Measurements from ENCODE around the gene MED13L. TPM values are rescaled to one million over a fixed set of nuclear protein-coding genes. Genes with fewer than 3 reads are reported as not detected.
A peak's percentile ranks its signal among the peaks of the same experiment; 100 is the strongest.

MED13L gene
- total and polyA plus RNA-seq, 4 donors, result 52.2 to 196 (median 88.6) TPM

GRCh38 chr12:116183741-116184141 lies 93.8 kb downstream of the MED13L start:
- no peaks in the 10 kb centered on the region for H3K4me1 ChIP-seq (ENCODE audit: control insufficient read depth, insufficient read depth, low read length)
- peak in 2 of 6 donors; percentile 22 to 49 for DNase-seq (ENCODE audit: low read depth in 4 of 6, low spot score in 6 of 6)
- H3K27ac ChIP-seq (ENCODE audit: low read depth, low read length), result no peak overlapping the region
- no peaks in the 10 kb centered on the region for H3K36me3 ChIP-seq (ENCODE audit: control insufficient read depth, insufficient read depth, low read length)
- H3K9me3 ChIP-seq (ENCODE audit: control insufficient read depth, insufficient read depth, low read length), result no peaks in the 10 kb centered on the region
- no peak overlapping the region for H3K4me3 ChIP-seq (ENCODE audit: low read depth, low read length)
- no peaks in the 10 kb centered on the region for H3K27me3 ChIP-seq (ENCODE audit: control insufficient read depth, insufficient read depth, low read length)

DNA sequence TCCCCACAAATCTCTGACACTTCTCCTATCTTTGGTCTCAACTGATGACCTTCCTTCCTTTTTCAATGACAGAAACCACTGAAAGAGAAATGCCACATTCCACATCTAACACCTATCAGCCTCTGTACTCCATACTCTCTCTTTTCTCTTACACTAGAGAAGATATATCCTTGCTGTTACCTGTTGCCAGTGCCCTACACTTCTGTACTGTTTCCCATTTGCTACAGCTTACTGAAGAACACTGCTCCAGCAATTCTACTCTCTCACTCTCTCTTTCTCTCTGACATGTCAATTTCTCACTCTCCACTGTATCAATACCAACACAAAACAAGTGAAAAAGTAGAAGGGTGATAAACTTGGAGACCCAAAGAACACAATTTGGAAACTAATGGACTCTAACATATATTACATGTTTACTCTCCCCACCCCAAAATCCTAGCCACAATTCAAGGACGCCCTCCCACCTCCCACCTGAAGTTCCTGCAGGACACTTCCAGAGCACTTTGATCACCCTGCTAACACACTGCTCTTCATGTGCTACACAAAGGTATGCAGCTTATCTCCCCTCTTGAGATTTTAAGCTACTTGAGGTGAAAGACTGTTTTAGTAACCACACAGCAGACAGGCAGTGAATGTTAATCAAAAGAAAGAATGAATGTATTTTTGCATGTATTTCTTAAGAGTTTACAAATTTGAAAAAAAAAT lies 95.0 kb downstream of the MED13L start:
- no peaks in the 10 kb centered on the region for H3K27me3 ChIP-seq (ENCODE audit: control insufficient read depth, insufficient read depth, low read length)
- H3K36me3 ChIP-seq (ENCODE audit: control insufficient read depth, insufficient read depth, low read length), result no peaks in the 10 kb centered on the region
- H3K4me1 ChIP-seq (ENCODE audit: control insufficient read depth, insufficient read depth, low read length), result no peaks in the 10 kb centered on the region
- H3K4me3 ChIP-seq (ENCODE audit: low read depth, low read length), result no peak overlapping the region
- H3K9me3 ChIP-seq (ENCODE audit: control insufficient read depth, insufficient read depth, low read length), result no peaks in the 10 kb centered on the region
- no peak for DNase-seq (ENCODE audit: low read depth in 4 of 6, low spot score in 6 of 6)
- no peak overlapping the region for H3K27ac ChIP-seq (ENCODE audit: low read depth, low read length)
- 100% methylated on average over 1 of the region's 1 CpG for WGBS (ENCODE audit: insufficient coverage)

- no peaks in the 10 kb centered on the region for H3K4me1 ChIP-seq (ENCODE audit: control insufficient read depth, insufficient read depth, low read length)
- no peaks in the 10 kb centered on the region for H3K27me3 ChIP-seq (ENCODE audit: control insufficient read depth, insufficient read depth, low read length)
- no peak for DNase-seq (ENCODE audit: low read depth in 4 of 6, low spot score in 6 of 6)
- no peak overlapping the region for H3K27ac ChIP-seq (ENCODE audit: low read depth, low read length)
- 88% methylated on average over 1 of the region's 3 CpGs for WGBS (ENCODE audit: insufficient coverage)
- no peaks in the 10 kb centered on the region for H3K9me3 ChIP-seq (ENCODE audit: control insufficient read depth, insufficient read depth, low read length)
- no peaks in the 10 kb centered on the region for H3K36me3 ChIP-seq (ENCODE audit: control insufficient read depth, insufficient read depth, low read length)
- H3K4me3 ChIP-seq (ENCODE audit: low read depth, low read length), result no peak overlapping the region
Measured at GRCh38 chr12:116180448-116180847, 97.0 kb downstream of the MED13L start.

DNA sequence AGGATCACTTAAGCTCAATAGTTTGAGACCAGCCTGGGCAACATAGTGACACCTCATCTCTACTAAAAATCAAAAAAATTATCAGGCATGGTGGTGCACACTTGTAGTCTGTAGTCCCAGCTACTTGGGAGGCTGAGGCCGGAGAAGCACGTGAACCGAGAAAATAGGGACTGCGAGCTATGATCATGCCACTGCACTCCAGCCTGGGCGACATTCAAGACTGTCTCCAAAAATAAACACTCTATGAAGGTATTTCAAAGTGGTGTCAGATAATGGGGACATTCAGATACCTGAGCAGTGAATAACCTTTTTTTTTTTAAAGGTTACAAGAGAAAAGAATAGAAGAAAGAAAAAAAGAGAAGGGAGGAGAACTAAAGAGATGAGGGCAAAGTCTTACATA lies 98.1 kb downstream of the MED13L start:
- Histone ChIP-seq H3K36me3 (ENCODE audit: control insufficient read depth, insufficient read depth, low read length) (no peaks in the 10 kb centered on the region), H3K4me3 (ENCODE audit: low read depth, low read length) (no peak overlapping the region), H3K4me1 (ENCODE audit: control insufficient read depth, insufficient read depth, low read length) (no peaks in the 10 kb centered on the region), H3K27ac (ENCODE audit: low read depth, low read length) (no peak overlapping the region), H3K9me3 (ENCODE audit: control insufficient read depth, insufficient read depth, low read length) (no peaks in the 10 kb centered on the region), H3K27me3 (ENCODE audit: control insufficient read depth, insufficient read depth, low read length) (no peaks in the 10 kb centered on the region)
- DNase-seq (ENCODE audit: low read depth in 4 of 6, low spot score in 6 of 6), result no peak
- 93% methylated on average over 3 of the region's 5 CpGs for WGBS (ENCODE audit: insufficient coverage)

DNA sequence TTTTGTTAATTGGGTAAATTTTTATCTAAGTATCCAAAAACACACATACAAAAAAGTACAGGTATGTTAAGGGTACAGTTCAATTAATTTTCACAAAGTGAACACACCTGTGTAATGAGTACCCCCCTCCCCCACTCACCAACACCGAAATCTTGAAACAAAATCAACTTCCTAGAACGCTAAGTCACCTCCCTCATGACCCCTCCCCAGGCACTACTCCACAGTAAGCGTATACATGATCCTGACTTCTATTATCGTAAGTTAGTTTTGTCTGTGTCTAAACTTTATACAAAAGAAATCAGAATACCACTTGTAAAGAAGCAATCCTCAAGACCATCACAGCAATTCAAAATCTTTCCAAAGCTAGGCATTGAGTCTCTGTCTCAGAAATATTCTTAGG lies 100.5 kb downstream of the MED13L start:
- no CpG with 5 or more reads among the region's 4 CpGs for WGBS (ENCODE audit: insufficient coverage)
- no peak overlapping the region for H3K27ac ChIP-seq (ENCODE audit: low read depth, low read length)

DNA sequence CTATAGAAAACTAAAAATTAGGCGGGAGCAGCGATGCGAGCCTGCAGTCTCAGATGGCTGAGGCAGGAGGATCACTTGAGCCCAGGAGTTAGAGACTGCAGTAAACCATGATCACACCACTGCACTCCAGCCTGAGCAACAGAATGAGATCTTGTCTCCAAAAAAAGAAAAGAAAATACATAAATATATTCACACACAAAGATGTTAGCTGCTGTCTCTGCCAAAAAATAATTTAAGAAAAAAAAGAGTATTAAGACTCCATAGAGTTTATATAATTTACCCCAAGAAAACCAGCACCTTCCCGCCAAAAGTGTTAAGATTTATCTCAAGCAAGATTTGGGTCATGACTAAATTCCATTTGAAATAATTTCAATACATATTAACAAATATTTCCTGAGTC lies 102.6 kb downstream of the MED13L start:
- no peaks in the 10 kb centered on the region for H3K36me3 ChIP-seq (ENCODE audit: control insufficient read depth, insufficient read depth, low read length)
- H3K27ac ChIP-seq (ENCODE audit: low read depth, low read length), result no peak overlapping the region
- no peaks in the 10 kb centered on the region for H3K27me3 ChIP-seq (ENCODE audit: control insufficient read depth, insufficient read depth, low read length)
- H3K9me3 ChIP-seq (ENCODE audit: control insufficient read depth, insufficient read depth, low read length), result no peaks in the 10 kb centered on the region
- no peaks in the 10 kb centered on the region for H3K4me1 ChIP-seq (ENCODE audit: control insufficient read depth, insufficient read depth, low read length)
- DNase-seq (ENCODE audit: low read depth in 4 of 6, low spot score in 6 of 6), result no peak
- H3K4me3 ChIP-seq (ENCODE audit: low read depth, low read length), result no peak overlapping the region
- no CpG with 5 or more reads among the region's 4 CpGs for WGBS (ENCODE audit: insufficient coverage)

More for the DNA sequence above, 100.5 kb downstream of the MED13L start:
- Histone ChIP-seq H3K9me3 (ENCODE audit: control insufficient read depth, insufficient read depth, low read length) (no peaks in the 10 kb centered on the region), H3K4me1 (ENCODE audit: control insufficient read depth, insufficient read depth, low read length) (no peaks in the 10 kb centered on the region), H3K27me3 (ENCODE audit: control insufficient read depth, insufficient read depth, low read length) (no peaks in the 10 kb centered on the region), H3K36me3 (ENCODE audit: control insufficient read depth, insufficient read depth, low read length) (no peaks in the 10 kb centered on the region), H3K4me3 (ENCODE audit: low read depth, low read length) (no peak overlapping the region)
- no peak for DNase-seq (ENCODE audit: low read depth in 4 of 6, low spot score in 6 of 6)

GRCh38 chr12:116174006-116174405 lies 103.5 kb downstream of the MED13L start:
- H3K27me3 ChIP-seq (ENCODE audit: control insufficient read depth, insufficient read depth, low read length), result no peaks in the 10 kb centered on the region
- DNase-seq (ENCODE audit: low read depth in 4 of 6, low spot score in 6 of 6), result no peak
- no peaks in the 10 kb centered on the region for H3K9me3 ChIP-seq (ENCODE audit: control insufficient read depth, insufficient read depth, low read length)
- no peaks in the 10 kb centered on the region for H3K36me3 ChIP-seq (ENCODE audit: control insufficient read depth, insufficient read depth, low read length)
- no peaks in the 10 kb centered on the region for H3K4me1 ChIP-seq (ENCODE audit: control insufficient read depth, insufficient read depth, low read length)
- H3K4me3 ChIP-seq (ENCODE audit: low read depth, low read length), result no peak overlapping the region
- no CpG with 5 or more reads among the region's 3 CpGs for WGBS (ENCODE audit: insufficient coverage)
- no peak overlapping the region for H3K27ac ChIP-seq (ENCODE audit: low read depth, low read length)

DNA sequence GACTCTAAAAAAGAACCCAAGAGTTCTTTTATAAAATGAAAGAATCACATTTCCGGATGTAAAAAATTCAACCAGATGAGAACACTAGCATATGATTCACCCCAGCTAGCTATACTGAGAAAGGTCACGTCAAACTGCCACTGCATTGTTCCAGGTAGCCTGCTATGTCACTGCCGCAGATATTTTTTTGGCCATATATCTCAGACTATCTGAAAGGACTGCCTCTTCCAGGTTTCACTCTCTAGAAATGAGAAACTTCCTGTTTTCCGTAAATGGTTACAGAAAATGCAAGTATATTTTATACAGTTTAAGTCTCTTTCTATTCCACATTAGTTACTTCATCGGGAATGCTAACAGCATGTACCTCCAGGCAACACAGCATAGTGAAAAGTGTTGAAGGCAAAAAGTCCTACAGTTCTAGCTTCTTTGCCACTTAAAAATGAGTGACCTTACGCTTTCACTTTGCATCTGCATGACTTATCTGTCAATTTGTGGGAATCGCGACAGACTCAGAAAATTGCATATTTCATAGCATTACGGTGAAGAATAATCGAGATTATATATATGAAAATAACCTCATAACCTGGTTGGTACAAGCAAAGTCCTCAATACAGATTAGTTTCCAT lies 105.2 kb downstream of the MED13L start:
- Histone ChIP-seq H3K27me3 (ENCODE audit: control insufficient read depth, insufficient read depth, low read length) (no peaks in the 10 kb centered on the region), H3K27ac (ENCODE audit: low read depth, low read length) (no peak overlapping the region), H3K36me3 (ENCODE audit: control insufficient read depth, insufficient read depth, low read length) (no peaks in the 10 kb centered on the region), H3K4me3 (ENCODE audit: low read depth, low read length) (no peak overlapping the region), H3K4me1 (ENCODE audit: control insufficient read depth, insufficient read depth, low read length) (no peaks in the 10 kb centered on the region), H3K9me3 (ENCODE audit: control insufficient read depth, insufficient read depth, low read length) (no peaks in the 10 kb centered on the region)
- no peak for DNase-seq (ENCODE audit: low read depth in 4 of 6, low spot score in 6 of 6)
- WGBS (ENCODE audit: insufficient coverage), result 82% methylated on average over 3 of the region's 10 CpGs

DNA sequence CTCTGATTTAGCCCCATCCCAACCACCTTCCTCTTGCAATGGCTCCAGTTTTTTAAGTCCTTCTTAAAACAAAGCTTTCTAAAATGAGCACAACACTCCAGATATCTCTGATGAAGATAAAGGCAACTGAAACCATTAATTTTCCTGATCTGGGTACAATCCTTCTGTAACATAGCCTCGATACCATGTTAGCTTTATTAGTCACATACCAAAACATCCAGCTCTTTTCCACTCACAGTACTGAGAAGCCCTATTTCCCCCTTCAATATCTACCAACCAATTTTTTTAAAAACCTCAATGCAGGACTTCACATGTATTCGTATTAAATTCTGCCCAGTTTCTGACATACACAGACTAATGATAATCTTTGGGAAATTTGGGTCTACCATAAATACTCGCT lies 105.9 kb downstream of the MED13L start:
- WGBS (ENCODE audit: insufficient coverage), result 100% methylated on average over 1 of the region's 3 CpGs
- H3K4me1 ChIP-seq (ENCODE audit: control insufficient read depth, insufficient read depth, low read length), result no peaks in the 10 kb centered on the region

GRCh38 chr12:116169071-116169470 lies 108.4 kb downstream of the MED13L start:
- no CpG with 5 or more reads among the region's 1 CpG for WGBS (ENCODE audit: insufficient coverage)
- Histone ChIP-seq H3K4me1 (ENCODE audit: control insufficient read depth, insufficient read depth, low read length) (peaks cover 3% of the 10 kb centered on the region), H3K27ac (ENCODE audit: low read depth, low read length) (no peak overlapping the region), H3K9me3 (ENCODE audit: control insufficient read depth, insufficient read depth, low read length) (no peaks in the 10 kb centered on the region), H3K4me3 (ENCODE audit: low read depth, low read length) (no peak overlapping the region), H3K36me3 (ENCODE audit: control insufficient read depth, insufficient read depth, low read length) (no peaks in the 10 kb centered on the region), H3K27me3 (ENCODE audit: control insufficient read depth, insufficient read depth, low read length) (no peaks in the 10 kb centered on the region)
- no peak for DNase-seq (ENCODE audit: low read depth in 4 of 6, low spot score in 6 of 6)

More for the DNA sequence above, 105.9 kb downstream of the MED13L start:
- H3K27me3 ChIP-seq (ENCODE audit: control insufficient read depth, insufficient read depth, low read length), result no peaks in the 10 kb centered on the region
- H3K4me3 ChIP-seq (ENCODE audit: low read depth, low read length), result no peak overlapping the region
- no peaks in the 10 kb centered on the region for H3K36me3 ChIP-seq (ENCODE audit: control insufficient read depth, insufficient read depth, low read length)
- DNase-seq (ENCODE audit: low read depth in 4 of 6, low spot score in 6 of 6), result no peak
- no peak overlapping the region for H3K27ac ChIP-seq (ENCODE audit: low read depth, low read length)
- H3K9me3 ChIP-seq (ENCODE audit: control insufficient read depth, insufficient read depth, low read length), result no peaks in the 10 kb centered on the region

All from spinal cord (tissue), 10 donors.